Gastroesophageal sphincter (tissue), 4 donors: Measurements from ENCODE around the gene SGO2. TPM values are rescaled to one million over a fixed set of nuclear protein-coding genes. Genes with fewer than 3 reads are reported as not detected.
"Not testable (repeated sequence)": the region's sequence is repeated elsewhere in the genome, so short reads cannot be mapped to it uniquely, and the experiment has no call there.

Source experiments
- ATAC-seq: fragments of 150-250 bp; one replicate; pipeline ENCODE4 v1.9.1; 2016; ENCODE audit warnings: mild to moderate bottlenecking, moderate library complexity
- H3K27ac ChIP-seq, 4 donors: fragments of 200-600 bp; sonication (generic) in 3 of 4; 1 replicate in 3 of 4; 2 replicates in 1 of 4; pipeline ENCODE4 v1.5.1; 2016 to 2019
- H3K27me3 ChIP-seq: fragments of 200-600 bp; sonication (generic); one replicate; pipeline ENCODE4 v1.5.1; 2019
- H3K36me3 ChIP-seq, 2 donors: fragments of 200-600 bp; sonication (generic); one replicate each; pipeline ENCODE4 v1.5.1; 2019; ENCODE audit warnings: control low read depth in 1 of 2
- H3K4me1 ChIP-seq, 3 donors: fragments of 200-600 bp; sonication (generic); 1 replicate in 2 of 3; 2 replicates in 1 of 3; pipeline ENCODE4 v1.5.1; 2016 to 2019; ENCODE audit warnings: control low read depth in 2 of 3
- H3K4me3 ChIP-seq, 2 donors: fragments of 200-600 bp; sonication (generic); one replicate each; pipeline ENCODE4 v1.5.1; 2019; ENCODE audit warnings: mild to moderate bottlenecking in 1 of 2, moderate library complexity in 1 of 2
- H3K9me3 ChIP-seq, 3 donors: fragments of 200-600 bp; sonication (generic); one replicate each; pipeline ENCODE4 v1.5.1; 2017 to 2019; ENCODE audit warnings: control low read depth in 2 of 3
- EP300 ChIP-seq: sonication (generic); formaldehyde crosslinking; IDR thresholded peaks from one replicate; pipeline ENCODE4 v1.6.1; 2017; ENCODE audit warnings: antibody characterized with exemption, mild to moderate bottlenecking
- POLR2A ChIP-seq, 2 donors: fragments of 450-650 bp; IDR thresholded peaks; one replicate each; pipeline ENCODE4 v1.6.1; 2017; ENCODE audit warnings: antibody characterized with exemption in 2 of 2, mild to moderate bottlenecking in 2 of 2, moderate library complexity in 1 of 2
- POLR2AphosphoS5 ChIP-seq: sonication (generic); formaldehyde crosslinking; IDR thresholded peaks from one replicate; pipeline ENCODE4 v1.6.1; 2017; ENCODE audit warnings: antibody characterized with exemption
- WGBS, 2 donors: methylation state at CpG; one replicate each; pipeline ENCODE4 v1.1.5; 2018; ENCODE audit warnings: low coverage in 1 of 2; 5-methylcytosine and 5-hydroxymethylcytosine counted together
- total RNA-seq, 4 donors: library from RNA; depleted of rRNA; stranded (reverse); fragments of >200 nt; gene quantifications; one replicate each; pipeline ENCODE4 v1.1.0, GENCODE V29; 2016
- TF ChIP-seq, protein P1 (sequence below), 4 experiments: fragments of 200-600 bp in 2 of 4; fragments of 450-650 bp in 2 of 4; sonication (generic) in 1 of 4; IDR thresholded peaks; one replicate each; pipeline ENCODE4 v1.5.1; 2017 to 2019; ENCODE audit warnings: antibody characterized with exemption in 4 of 4, mild to moderate bottlenecking in 2 of 4, moderate library complexity in 2 of 4

SGO2 gene
- total RNA-seq, 4 donors from 2014 or later: 0.62 to 1.8 (median 1.4) TPM

- peaks cover 0 to 56% of the 10 kb centered on the region in 2 donors for H3K36me3 ChIP-seq
- no peak overlapping the region for H3K4me3 ChIP-seq
- H3K27me3 ChIP-seq: no peaks in the 10 kb centered on the region
- H3K27ac ChIP-seq: no peak overlapping the region
- 85 to 95% methylated on average over 2 to 3 of the region's 3 CpGs for WGBS, 2 donors
- no peaks in the 10 kb centered on the region for H3K9me3 ChIP-seq
- H3K4me1 ChIP-seq: no peaks in the 10 kb centered on the region
- no peak for TF ChIP-seq POLR2A (IDR thresholded peaks at IDR 0.05)
- TF ChIP-seq, protein P1, sequence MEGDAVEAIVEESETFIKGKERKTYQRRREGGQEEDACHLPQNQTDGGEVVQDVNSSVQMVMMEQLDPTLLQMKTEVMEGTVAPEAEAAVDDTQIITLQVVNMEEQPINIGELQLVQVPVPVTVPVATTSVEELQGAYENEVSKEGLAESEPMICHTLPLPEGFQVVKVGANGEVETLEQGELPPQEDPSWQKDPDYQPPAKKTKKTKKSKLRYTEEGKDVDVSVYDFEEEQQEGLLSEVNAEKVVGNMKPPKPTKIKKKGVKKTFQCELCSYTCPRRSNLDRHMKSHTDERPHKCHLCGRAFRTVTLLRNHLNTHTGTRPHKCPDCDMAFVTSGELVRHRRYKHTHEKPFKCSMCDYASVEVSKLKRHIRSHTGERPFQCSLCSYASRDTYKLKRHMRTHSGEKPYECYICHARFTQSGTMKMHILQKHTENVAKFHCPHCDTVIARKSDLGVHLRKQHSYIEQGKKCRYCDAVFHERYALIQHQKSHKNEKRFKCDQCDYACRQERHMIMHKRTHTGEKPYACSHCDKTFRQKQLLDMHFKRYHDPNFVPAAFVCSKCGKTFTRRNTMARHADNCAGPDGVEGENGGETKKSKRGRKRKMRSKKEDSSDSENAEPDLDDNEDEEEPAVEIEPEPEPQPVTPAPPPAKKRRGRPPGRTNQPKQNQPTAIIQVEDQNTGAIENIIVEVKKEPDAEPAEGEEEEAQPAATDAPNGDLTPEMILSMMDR (IDR thresholded peaks at IDR 0.05): no peak
- ATAC-seq: no peak
These were observed 98.7 kb downstream of the SGO2 start for GRCh38 chr2:200624658-200625057.

DNA sequence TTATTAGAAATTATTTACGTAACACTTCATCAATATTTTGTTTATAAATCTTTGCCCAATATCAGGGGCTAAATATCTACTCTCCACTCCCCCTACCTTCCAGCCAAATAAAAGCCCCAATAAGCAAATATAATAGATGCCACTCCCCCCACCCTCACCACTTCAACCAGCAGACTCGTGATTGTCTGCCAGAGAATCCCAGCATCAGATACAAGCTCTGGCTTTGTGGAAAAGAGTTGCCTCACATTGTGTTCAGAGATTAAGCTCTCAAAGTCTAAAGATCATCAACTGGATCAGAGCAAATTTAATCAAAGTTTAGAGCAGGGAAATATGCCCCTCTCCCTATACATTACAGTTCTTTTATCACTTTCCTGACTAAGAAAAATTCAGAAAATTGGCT, 99.3 kb downstream of the SGO2 start:
- peaks cover 0 to 56% of the 10 kb centered on the region in 2 donors for H3K36me3 ChIP-seq
- H3K4me3 ChIP-seq: no peak overlapping the region
- ATAC-seq: no peak
- no peak for TF ChIP-seq POLR2A (IDR thresholded peaks at IDR 0.05)
- no peak for TF ChIP-seq EP300
- no peak for TF ChIP-seq POLR2AphosphoS5
- TF ChIP-seq, protein P1 (IDR thresholded peaks at IDR 0.05): no peak
- H3K27me3 ChIP-seq: no peaks in the 10 kb centered on the region
- whole genome bisulfite sequencing, 2 donors: 60 to 70% methylated on average over 2 of the region's 2 CpGs
- H3K27ac ChIP-seq: no peak overlapping the region
- no peaks in the 10 kb centered on the region for H3K9me3 ChIP-seq
- no peaks in the 10 kb centered on the region for H3K4me1 ChIP-seq

DNA sequence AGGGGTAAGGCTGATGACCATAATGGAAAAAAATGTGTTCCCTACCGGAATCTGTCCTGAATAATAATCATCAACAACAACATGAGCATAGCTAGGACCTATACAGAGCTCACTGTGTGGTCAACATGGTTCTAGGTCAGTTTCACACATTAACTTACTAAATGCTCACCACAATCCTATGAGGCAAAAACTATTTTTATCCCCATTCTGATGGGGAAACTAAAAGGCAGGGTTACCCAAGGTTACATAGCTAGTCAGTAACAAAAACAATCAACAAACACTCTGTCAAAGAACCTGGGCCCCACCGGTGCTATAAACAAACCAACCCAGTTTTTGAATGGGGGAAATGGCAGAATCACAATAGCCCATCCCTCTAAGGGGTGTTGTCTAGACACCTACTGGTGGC, 100.0 kb downstream of the SGO2 start:
- WGBS, 2 donors: 39 to 40% methylated on average over 2 of the region's 2 CpGs
- no peak for ATAC-seq
- Histone ChIP-seq H3K4me1 (no peaks in the 10 kb centered on the region), H3K27me3 (no peaks in the 10 kb centered on the region), H3K27ac (no peak overlapping the region), H3K36me3 (peaks cover 0 to 56% of the 10 kb centered on the region in 2 donors), H3K4me3 (no peak overlapping the region), H3K9me3 (no peaks in the 10 kb centered on the region)
- TF ChIP-seq POLR2A (IDR thresholded peaks at IDR 0.05) (no peak), EP300 (no peak), POLR2AphosphoS5 (no peak)
- TF ChIP-seq, protein P1 (IDR thresholded peaks at IDR 0.05): no peak

- ATAC-seq: no peak
- peaks cover 0 to 49% of the 10 kb centered on the region in 2 donors for H3K36me3 ChIP-seq
- no peaks in the 10 kb centered on the region for H3K27me3 ChIP-seq
- no peak for TF ChIP-seq POLR2AphosphoS5
- no peak for TF ChIP-seq EP300
- TF ChIP-seq, protein P1 (IDR thresholded peaks at IDR 0.05): no peak
- TF ChIP-seq POLR2A (IDR thresholded peaks at IDR 0.05): no peak
- no peak overlapping the region for H3K27ac ChIP-seq
- no peaks in the 10 kb centered on the region for H3K4me1 ChIP-seq
- no peaks in the 10 kb centered on the region for H3K9me3 ChIP-seq
- H3K4me3 ChIP-seq: no peak overlapping the region
- WGBS, 2 donors: 57 to 100% methylated on average over 1 to 4 of the region's 4 CpGs
These were observed 101.2 kb downstream of the SGO2 start for GRCh38 chr2:200627110-200627770.

DNA sequence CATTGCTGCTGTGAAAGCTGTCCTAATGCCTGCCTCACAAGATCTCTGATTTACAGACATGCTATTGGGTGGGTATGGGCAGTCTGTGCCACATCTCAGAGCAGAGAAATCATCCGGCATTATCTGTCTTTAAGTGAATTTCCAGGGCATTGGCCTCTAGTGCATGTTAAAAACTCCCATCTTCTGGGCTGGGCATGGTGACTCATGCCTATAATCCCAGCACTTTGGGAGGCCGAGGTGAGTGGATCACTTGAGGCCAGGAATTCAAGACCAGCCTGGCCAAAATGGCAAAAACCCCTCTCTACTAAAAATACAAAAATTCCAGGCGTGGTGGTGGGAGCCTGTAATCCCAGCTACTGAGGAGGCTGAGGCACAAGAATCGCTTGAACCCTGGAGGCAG, 102.5 kb downstream of the SGO2 start:
- WGBS, 2 donors: 81 to 83% methylated on average over 1 to 3 of the region's 4 CpGs
- H3K9me3 ChIP-seq: peaks cover 0 to 10% (median 0%) of the 10 kb centered on the region in 3 donors
- ATAC-seq, H3K4me3 ChIP-seq, H3K4me1 ChIP-seq, H3K27me3 ChIP-seq, H3K27ac ChIP-seq: not testable (repeated sequence)
- peaks cover 0 to 40% of the 10 kb centered on the region in 2 donors for H3K36me3 ChIP-seq
